ENCODE data around the gene DVL1. TPM values are rescaled to one million over a fixed set of nuclear protein-coding genes. Genes with fewer than 3 reads are reported as not detected.

DVL1 gene
- total RNA-seq, 1 experiment from 2014 or later = 91.4 TPM

- no peak for ATAC-seq
- no peak for DNase-seq (ENCODE audit: low spot score)
- Mint-ChIP-seq H3K4me1 (no peaks in the 10 kb centered on the region), H3K27ac (no peak overlapping the region), H3K36me3 (peaks cover 73% of the 10 kb centered on the region), H3K27me3 (ENCODE audit: low read depth) (no peaks in the 10 kb centered on the region), H3K4me3 (no peak overlapping the region), H3K9me3 (no peaks in the 10 kb centered on the region)
- ChIA-PET CTCF (interaction anchor here (2.2 kb wide), 1 partner anchor 15 kb away, joined by 9 read pairs; no protein-coding TSS in a partner anchor), POLR2A (no interaction called here)
- TF ChIP-seq EMX1 (CRISPR knock-in tag; IDR thresholded peaks at IDR 0.05) (no peak), ZNF138 (CRISPR knock-in tag; conservative IDR thresholded peaks at IDR 0.05) (no peak), ERG (CRISPR knock-in tag; IDR thresholded peaks at IDR 0.05) (no peak), ELF4 (CRISPR knock-in tag; IDR thresholded peaks at IDR 0.05; ENCODE audit: low read depth) (no peak), JAZF1 (CRISPR knock-in tag; IDR thresholded peaks at IDR 0.05) (no peak), SMAD3 (CRISPR knock-in tag; IDR thresholded peaks at IDR 0.05; ENCODE audit: borderline replicate concordance) (no peak), SOX15 (CRISPR knock-in tag; IDR thresholded peaks at IDR 0.05) (no peak)
- TF ChIP-seq, protein P1, sequence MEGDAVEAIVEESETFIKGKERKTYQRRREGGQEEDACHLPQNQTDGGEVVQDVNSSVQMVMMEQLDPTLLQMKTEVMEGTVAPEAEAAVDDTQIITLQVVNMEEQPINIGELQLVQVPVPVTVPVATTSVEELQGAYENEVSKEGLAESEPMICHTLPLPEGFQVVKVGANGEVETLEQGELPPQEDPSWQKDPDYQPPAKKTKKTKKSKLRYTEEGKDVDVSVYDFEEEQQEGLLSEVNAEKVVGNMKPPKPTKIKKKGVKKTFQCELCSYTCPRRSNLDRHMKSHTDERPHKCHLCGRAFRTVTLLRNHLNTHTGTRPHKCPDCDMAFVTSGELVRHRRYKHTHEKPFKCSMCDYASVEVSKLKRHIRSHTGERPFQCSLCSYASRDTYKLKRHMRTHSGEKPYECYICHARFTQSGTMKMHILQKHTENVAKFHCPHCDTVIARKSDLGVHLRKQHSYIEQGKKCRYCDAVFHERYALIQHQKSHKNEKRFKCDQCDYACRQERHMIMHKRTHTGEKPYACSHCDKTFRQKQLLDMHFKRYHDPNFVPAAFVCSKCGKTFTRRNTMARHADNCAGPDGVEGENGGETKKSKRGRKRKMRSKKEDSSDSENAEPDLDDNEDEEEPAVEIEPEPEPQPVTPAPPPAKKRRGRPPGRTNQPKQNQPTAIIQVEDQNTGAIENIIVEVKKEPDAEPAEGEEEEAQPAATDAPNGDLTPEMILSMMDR (IDR thresholded peaks at IDR 0.05) = no peak
- TF ChIP-seq, protein P2, sequence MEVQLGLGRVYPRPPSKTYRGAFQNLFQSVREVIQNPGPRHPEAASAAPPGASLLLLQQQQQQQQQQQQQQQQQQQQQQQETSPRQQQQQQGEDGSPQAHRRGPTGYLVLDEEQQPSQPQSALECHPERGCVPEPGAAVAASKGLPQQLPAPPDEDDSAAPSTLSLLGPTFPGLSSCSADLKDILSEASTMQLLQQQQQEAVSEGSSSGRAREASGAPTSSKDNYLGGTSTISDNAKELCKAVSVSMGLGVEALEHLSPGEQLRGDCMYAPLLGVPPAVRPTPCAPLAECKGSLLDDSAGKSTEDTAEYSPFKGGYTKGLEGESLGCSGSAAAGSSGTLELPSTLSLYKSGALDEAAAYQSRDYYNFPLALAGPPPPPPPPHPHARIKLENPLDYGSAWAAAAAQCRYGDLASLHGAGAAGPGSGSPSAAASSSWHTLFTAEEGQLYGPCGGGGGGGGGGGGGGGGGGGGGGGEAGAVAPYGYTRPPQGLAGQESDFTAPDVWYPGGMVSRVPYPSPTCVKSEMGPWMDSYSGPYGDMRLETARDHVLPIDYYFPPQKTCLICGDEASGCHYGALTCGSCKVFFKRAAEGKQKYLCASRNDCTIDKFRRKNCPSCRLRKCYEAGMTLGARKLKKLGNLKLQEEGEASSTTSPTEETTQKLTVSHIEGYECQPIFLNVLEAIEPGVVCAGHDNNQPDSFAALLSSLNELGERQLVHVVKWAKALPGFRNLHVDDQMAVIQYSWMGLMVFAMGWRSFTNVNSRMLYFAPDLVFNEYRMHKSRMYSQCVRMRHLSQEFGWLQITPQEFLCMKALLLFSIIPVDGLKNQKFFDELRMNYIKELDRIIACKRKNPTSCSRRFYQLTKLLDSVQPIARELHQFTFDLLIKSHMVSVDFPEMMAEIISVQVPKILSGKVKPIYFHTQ (CRISPR knock-in tag; IDR thresholded peaks at IDR 0.05) = no peak
- TF ChIP-seq, protein P3, sequence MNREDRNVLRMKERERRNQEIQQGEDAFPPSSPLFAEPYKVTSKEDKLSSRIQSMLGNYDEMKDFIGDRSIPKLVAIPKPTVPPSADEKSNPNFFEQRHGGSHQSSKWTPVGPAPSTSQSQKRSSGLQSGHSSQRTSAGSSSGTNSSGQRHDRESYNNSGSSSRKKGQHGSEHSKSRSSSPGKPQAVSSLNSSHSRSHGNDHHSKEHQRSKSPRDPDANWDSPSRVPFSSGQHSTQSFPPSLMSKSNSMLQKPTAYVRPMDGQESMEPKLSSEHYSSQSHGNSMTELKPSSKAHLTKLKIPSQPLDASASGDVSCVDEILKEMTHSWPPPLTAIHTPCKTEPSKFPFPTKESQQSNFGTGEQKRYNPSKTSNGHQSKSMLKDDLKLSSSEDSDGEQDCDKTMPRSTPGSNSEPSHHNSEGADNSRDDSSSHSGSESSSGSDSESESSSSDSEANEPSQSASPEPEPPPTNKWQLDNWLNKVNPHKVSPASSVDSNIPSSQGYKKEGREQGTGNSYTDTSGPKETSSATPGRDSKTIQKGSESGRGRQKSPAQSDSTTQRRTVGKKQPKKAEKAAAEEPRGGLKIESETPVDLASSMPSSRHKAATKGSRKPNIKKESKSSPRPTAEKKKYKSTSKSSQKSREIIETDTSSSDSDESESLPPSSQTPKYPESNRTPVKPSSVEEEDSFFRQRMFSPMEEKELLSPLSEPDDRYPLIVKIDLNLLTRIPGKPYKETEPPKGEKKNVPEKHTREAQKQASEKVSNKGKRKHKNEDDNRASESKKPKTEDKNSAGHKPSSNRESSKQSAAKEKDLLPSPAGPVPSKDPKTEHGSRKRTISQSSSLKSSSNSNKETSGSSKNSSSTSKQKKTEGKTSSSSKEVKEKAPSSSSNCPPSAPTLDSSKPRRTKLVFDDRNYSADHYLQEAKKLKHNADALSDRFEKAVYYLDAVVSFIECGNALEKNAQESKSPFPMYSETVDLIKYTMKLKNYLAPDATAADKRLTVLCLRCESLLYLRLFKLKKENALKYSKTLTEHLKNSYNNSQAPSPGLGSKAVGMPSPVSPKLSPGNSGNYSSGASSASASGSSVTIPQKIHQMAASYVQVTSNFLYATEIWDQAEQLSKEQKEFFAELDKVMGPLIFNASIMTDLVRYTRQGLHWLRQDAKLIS (CRISPR knock-in tag; IDR thresholded peaks at IDR 0.05; ENCODE audit: borderline replicate concordance) = no peak
- TF ChIP-seq, protein P4, sequence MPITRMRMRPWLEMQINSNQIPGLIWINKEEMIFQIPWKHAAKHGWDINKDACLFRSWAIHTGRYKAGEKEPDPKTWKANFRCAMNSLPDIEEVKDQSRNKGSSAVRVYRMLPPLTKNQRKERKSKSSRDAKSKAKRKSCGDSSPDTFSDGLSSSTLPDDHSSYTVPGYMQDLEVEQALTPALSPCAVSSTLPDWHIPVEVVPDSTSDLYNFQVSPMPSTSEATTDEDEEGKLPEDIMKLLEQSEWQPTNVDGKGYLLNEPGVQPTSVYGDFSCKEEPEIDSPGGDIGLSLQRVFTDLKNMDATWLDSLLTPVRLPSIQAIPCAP (CRISPR knock-in tag; IDR thresholded peaks at IDR 0.05) = no peak
- TF ChIP-seq, protein P5, sequence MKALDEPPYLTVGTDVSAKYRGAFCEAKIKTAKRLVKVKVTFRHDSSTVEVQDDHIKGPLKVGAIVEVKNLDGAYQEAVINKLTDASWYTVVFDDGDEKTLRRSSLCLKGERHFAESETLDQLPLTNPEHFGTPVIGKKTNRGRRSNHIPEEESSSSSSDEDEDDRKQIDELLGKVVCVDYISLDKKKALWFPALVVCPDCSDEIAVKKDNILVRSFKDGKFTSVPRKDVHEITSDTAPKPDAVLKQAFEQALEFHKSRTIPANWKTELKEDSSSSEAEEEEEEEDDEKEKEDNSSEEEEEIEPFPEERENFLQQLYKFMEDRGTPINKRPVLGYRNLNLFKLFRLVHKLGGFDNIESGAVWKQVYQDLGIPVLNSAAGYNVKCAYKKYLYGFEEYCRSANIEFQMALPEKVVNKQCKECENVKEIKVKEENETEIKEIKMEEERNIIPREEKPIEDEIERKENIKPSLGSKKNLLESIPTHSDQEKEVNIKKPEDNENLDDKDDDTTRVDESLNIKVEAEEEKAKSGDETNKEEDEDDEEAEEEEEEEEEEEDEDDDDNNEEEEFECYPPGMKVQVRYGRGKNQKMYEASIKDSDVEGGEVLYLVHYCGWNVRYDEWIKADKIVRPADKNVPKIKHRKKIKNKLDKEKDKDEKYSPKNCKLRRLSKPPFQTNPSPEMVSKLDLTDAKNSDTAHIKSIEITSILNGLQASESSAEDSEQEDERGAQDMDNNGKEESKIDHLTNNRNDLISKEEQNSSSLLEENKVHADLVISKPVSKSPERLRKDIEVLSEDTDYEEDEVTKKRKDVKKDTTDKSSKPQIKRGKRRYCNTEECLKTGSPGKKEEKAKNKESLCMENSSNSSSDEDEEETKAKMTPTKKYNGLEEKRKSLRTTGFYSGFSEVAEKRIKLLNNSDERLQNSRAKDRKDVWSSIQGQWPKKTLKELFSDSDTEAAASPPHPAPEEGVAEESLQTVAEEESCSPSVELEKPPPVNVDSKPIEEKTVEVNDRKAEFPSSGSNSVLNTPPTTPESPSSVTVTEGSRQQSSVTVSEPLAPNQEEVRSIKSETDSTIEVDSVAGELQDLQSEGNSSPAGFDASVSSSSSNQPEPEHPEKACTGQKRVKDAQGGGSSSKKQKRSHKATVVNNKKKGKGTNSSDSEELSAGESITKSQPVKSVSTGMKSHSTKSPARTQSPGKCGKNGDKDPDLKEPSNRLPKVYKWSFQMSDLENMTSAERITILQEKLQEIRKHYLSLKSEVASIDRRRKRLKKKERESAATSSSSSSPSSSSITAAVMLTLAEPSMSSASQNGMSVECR (CRISPR knock-in tag; IDR thresholded peaks at IDR 0.05; ENCODE audit: borderline replicate concordance) = no peak
- TF ChIP-seq, protein P6, sequence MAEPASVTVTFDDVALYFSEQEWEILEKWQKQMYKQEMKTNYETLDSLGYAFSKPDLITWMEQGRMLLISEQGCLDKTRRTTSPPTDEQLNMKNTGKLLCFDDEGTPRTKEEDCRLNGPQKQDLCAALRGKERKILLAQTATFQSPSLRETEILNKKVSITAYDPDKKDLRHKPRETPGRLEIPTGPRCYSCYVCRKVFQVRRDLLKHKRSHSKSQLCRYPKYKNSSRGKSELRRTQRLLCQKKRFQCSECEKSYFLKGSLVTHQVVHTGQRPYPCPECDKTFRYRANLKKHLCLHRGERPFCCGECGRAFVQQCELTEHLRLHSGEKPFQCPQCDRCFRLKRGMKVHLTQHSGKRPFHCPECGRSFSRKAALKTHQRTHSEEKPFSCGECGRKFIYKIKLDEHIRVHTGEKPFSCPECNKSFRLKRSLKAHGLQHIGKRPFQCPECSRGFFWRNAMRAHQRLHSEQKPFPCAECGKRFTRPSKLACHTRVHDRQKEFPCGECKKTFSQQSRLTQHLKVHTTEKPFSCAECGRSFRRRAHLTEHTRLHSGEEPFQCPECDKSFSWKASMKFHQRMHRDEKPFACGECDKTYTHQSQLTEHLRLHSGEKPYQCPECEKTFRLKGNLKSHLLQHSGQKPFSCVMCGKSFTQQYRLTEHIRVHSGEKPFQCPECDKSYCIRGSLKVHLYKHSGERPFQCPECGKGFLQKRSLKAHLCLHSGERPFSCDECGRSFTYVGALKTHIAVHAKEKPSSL (CRISPR knock-in tag; conservative IDR thresholded peaks at IDR 0.05) = no peak
Measured at GRCh38 chr1:1387098-1388077, 38.2 kb upstream of the DVL1 start.

Measured in WTC11 (cell line).